IPS-NIHi7 (cell line): Measurements from ENCODE around the gene SPEM3.
"Not testable (repeated sequence)": the region's sequence is repeated elsewhere in the genome, so short reads cannot be mapped to it uniquely, and the experiment has no call there.

Source experiments
- DNase-seq: peaks from one replicate; pipeline ENCODE4 v3.0.0; 2012; ENCODE audit warnings: mixed read lengths; ENCODE audit errors: extremely low spot score

Gene SPEM3

GRCh38 chr17:7471729-7472128 is 43.1 kb downstream of the SPEM3 start:
- no peak for DNase-seq

GRCh38 chr17:7474767-7475166 is 46.1 kb downstream of the SPEM3 start:
- DNase-seq = not testable (repeated sequence)

GRCh38 chr17:7475764-7476422 is 47.2 kb downstream of the SPEM3 start:
- DNase-seq = no peak

GRCh38 chr17:7476494-7476893 is 47.8 kb downstream of the SPEM3 start:
- no peak for DNase-seq

- DNase-seq = no peak
Measured at GRCh38 chr17:7476951-7477350, 48.3 kb downstream of the SPEM3 start.

- no peak for DNase-seq
Measured at GRCh38 chr17:7477392-7478275, 49.0 kb downstream of the SPEM3 start.

GRCh38 chr17:7478276-7479212 is 49.9 kb downstream of the SPEM3 start:
- peak; percentile 58 for DNase-seq

- peak; percentile 63 for DNase-seq
Measured at GRCh38 chr17:7479213-7480088, 50.8 kb downstream of the SPEM3 start, which contains the start of gene ZBTB4. Gene ZBTB4, minus strand, starts transcription at chr17:7479631. Its CDS starts 12,830 bp downstream, at chr17:7466801.

- DNase-seq = no peak
Measured at GRCh38 chr17:7480089-7480384, 51.4 kb downstream of the SPEM3 start.

- not testable (repeated sequence) for DNase-seq
Measured at GRCh38 chr17:7481275-7481674, 52.6 kb downstream of the SPEM3 start, which contains the start of gene SLC35G6. Gene SLC35G6, plus strand, starts transcription at chr17:7481446. Its CDS starts 71 bp downstream, at chr17:7481517.

GRCh38 chr17:7481842-7482741 is 53.4 kb downstream of the SPEM3 start:
- not testable (repeated sequence) for DNase-seq
